ENCODE measurements around the gene SMC1B. TPM values are rescaled to one million over a fixed set of nuclear protein-coding genes. Genes with fewer than 3 reads are reported as not detected.
"Not testable (repeated sequence)": the region's sequence is repeated elsewhere in the genome, so short reads cannot be mapped to it uniquely, and the experiment has no call there.

Gene SMC1B
- total and polyA plus RNA-seq, 4 donors: 0.02 to 0.05 TPM; not detected in 2

DNA sequence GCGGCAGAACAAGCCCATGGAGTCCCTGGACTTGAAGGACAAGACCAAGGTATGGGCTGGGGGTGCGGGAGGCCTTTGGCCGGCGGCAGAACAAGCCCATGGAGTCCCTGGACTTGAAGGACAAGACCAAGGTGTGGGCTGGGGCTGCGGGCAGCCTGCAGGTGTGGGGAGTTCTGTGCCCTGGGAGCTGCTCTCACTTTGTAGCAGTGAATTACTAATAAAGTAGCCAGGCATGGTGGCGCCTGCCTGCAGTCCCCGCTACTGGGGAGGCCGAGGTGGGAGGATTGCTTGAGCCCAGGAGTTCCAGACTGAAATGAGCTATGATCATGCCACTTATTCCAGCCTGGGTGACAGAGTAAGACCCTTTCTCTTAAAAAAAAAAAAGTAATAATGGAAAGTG lies 85.1 kb downstream of the SMC1B start:
- not testable (repeated sequence) for H3K9me3 ChIP-seq (ENCODE audit: control insufficient read depth in 4 of 4, low read length in 3 of 4); H3K4me3 ChIP-seq (ENCODE audit: low read depth in 1 of 3, low read length in 3 of 3); H3K27me3 ChIP-seq (ENCODE audit: control insufficient read depth in 4 of 4, insufficient read depth in 4 of 4, low read length in 3 of 4); H3K4me1 ChIP-seq (ENCODE audit: control insufficient read depth in 4 of 4, insufficient read depth in 4 of 4, low read length in 3 of 4); H3K36me3 ChIP-seq (ENCODE audit: control insufficient read depth in 4 of 4, insufficient read depth in 3 of 4, low read depth in 1 of 4, low read length in 3 of 4); DNase-seq (ENCODE audit: low spot score); H3K9ac ChIP-seq (ENCODE audit: low read depth in 1 of 2, low read length in 2 of 2)
- 78% methylated on average over 8 of the region's 8 CpGs for WGBS
- peak overlapping the region; percentile 83 to 87 for H3K27ac ChIP-seq (ENCODE audit: low read depth in 1 of 2, low read length in 2 of 2)

DNA sequence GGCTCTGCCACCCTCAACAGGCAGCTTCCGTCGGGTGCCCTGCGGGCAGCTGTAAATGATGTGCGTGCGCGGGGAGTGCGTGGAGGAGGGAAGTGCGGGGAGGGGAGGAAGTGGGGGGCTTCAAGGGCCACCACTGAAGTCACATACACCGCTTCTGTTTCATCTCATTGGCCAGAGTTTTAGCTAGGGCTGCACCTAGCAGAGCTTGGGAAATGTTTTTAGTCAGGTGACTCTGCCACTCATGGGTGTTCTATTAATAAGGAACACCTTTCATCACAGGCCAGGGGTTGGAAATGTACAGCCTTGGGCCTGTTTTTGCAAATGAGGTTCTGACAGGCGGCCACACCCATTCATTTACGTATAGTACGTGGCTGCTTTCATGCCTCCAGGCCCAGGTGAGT lies 89.1 kb downstream of the SMC1B start:
- WGBS: 97% methylated on average over 12 of the region's 12 CpGs
- no peak overlapping the region for H3K9ac ChIP-seq (ENCODE audit: low read depth in 1 of 2, low read length in 2 of 2)
- no peak for DNase-seq (ENCODE audit: low spot score)
- H3K4me1 ChIP-seq (ENCODE audit: control insufficient read depth in 4 of 4, insufficient read depth in 4 of 4, low read length in 3 of 4): peaks cover 0 to 9% (median 3%) of the 10 kb centered on the region in 4 donors
- H3K9me3 ChIP-seq (ENCODE audit: control insufficient read depth in 4 of 4, low read length in 3 of 4): no peaks in the 10 kb centered on the region
- peaks cover 0 to 12% (median 6%) of the 10 kb centered on the region in 4 donors for H3K36me3 ChIP-seq (ENCODE audit: control insufficient read depth in 4 of 4, insufficient read depth in 3 of 4, low read depth in 1 of 4, low read length in 3 of 4)
- H3K4me3 ChIP-seq (ENCODE audit: low read depth in 1 of 3, low read length in 3 of 3): no peak overlapping the region
- H3K27ac ChIP-seq (ENCODE audit: low read depth in 1 of 2, low read length in 2 of 2): no peak overlapping the region
- no peaks in the 10 kb centered on the region for H3K27me3 ChIP-seq (ENCODE audit: control insufficient read depth in 4 of 4, insufficient read depth in 4 of 4, low read length in 3 of 4)
- no peak for TF ChIP-seq RXRA (IDR thresholded peaks at IDR 0.05)
- TF ChIP-seq, protein P1, sequence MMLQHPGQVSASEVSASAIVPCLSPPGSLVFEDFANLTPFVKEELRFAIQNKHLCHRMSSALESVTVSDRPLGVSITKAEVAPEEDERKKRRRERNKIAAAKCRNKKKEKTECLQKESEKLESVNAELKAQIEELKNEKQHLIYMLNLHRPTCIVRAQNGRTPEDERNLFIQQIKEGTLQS (IDR thresholded peaks at IDR 0.05): no peak
- no peak for TF ChIP-seq GABPA (IDR thresholded peaks at IDR 0.05 in 1 of 2, conservative IDR thresholded peaks at IDR 0.05 in 1 of 2)
- TF ChIP-seq, protein P2, sequence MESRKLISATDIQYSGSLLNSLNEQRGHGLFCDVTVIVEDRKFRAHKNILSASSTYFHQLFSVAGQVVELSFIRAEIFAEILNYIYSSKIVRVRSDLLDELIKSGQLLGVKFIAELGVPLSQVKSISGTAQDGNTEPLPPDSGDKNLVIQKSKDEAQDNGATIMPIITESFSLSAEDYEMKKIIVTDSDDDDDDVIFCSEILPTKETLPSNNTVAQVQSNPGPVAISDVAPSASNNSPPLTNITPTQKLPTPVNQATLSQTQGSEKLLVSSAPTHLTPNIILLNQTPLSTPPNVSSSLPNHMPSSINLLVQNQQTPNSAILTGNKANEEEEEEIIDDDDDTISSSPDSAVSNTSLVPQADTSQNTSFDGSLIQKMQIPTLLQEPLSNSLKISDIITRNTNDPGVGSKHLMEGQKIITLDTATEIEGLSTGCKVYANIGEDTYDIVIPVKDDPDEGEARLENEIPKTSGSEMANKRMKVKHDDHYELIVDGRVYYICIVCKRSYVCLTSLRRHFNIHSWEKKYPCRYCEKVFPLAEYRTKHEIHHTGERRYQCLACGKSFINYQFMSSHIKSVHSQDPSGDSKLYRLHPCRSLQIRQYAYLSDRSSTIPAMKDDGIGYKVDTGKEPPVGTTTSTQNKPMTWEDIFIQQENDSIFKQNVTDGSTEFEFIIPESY (IDR thresholded peaks at IDR 0.05): no peak
- TF ChIP-seq, protein P3, sequence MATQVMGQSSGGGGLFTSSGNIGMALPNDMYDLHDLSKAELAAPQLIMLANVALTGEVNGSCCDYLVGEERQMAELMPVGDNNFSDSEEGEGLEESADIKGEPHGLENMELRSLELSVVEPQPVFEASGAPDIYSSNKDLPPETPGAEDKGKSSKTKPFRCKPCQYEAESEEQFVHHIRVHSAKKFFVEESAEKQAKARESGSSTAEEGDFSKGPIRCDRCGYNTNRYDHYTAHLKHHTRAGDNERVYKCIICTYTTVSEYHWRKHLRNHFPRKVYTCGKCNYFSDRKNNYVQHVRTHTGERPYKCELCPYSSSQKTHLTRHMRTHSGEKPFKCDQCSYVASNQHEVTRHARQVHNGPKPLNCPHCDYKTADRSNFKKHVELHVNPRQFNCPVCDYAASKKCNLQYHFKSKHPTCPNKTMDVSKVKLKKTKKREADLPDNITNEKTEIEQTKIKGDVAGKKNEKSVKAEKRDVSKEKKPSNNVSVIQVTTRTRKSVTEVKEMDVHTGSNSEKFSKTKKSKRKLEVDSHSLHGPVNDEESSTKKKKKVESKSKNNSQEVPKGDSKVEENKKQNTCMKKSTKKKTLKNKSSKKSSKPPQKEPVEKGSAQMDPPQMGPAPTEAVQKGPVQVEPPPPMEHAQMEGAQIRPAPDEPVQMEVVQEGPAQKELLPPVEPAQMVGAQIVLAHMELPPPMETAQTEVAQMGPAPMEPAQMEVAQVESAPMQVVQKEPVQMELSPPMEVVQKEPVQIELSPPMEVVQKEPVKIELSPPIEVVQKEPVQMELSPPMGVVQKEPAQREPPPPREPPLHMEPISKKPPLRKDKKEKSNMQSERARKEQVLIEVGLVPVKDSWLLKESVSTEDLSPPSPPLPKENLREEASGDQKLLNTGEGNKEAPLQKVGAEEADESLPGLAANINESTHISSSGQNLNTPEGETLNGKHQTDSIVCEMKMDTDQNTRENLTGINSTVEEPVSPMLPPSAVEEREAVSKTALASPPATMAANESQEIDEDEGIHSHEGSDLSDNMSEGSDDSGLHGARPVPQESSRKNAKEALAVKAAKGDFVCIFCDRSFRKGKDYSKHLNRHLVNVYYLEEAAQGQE (IDR thresholded peaks at IDR 0.05): no peak
- no peak for TF ChIP-seq SP1 (IDR thresholded peaks at IDR 0.05)
- TF ChIP-seq HNF4A (conservative IDR thresholded peaks at IDR 0.05): no peak
- no peak for TF ChIP-seq TAF1 (conservative IDR thresholded peaks at IDR 0.05)
- TF ChIP-seq EGR1 (IDR thresholded peaks at IDR 0.05; ENCODE audit: low read depth in 2 of 2): no peak
- TF ChIP-seq YY1 (IDR thresholded peaks at IDR 0.05): no peak
- TF ChIP-seq JUND (IDR thresholded peaks at IDR 0.05): no peak
- TF ChIP-seq FOXA1 (IDR thresholded peaks at IDR 0.05): no peak
- TF ChIP-seq, protein P4, sequence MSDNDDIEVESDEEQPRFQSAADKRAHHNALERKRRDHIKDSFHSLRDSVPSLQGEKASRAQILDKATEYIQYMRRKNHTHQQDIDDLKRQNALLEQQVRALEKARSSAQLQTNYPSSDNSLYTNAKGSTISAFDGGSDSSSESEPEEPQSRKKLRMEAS (IDR thresholded peaks at IDR 0.05): no peak
- TF ChIP-seq, protein P5, sequence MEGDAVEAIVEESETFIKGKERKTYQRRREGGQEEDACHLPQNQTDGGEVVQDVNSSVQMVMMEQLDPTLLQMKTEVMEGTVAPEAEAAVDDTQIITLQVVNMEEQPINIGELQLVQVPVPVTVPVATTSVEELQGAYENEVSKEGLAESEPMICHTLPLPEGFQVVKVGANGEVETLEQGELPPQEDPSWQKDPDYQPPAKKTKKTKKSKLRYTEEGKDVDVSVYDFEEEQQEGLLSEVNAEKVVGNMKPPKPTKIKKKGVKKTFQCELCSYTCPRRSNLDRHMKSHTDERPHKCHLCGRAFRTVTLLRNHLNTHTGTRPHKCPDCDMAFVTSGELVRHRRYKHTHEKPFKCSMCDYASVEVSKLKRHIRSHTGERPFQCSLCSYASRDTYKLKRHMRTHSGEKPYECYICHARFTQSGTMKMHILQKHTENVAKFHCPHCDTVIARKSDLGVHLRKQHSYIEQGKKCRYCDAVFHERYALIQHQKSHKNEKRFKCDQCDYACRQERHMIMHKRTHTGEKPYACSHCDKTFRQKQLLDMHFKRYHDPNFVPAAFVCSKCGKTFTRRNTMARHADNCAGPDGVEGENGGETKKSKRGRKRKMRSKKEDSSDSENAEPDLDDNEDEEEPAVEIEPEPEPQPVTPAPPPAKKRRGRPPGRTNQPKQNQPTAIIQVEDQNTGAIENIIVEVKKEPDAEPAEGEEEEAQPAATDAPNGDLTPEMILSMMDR (IDR thresholded peaks at IDR 0.05; ENCODE audit: low read depth, low read length, missing input control): no peak
- no peak for TF ChIP-seq FOXA2 (IDR thresholded peaks at IDR 0.05)
- no peak for TF ChIP-seq RAD21 (IDR thresholded peaks at IDR 0.05)
- no peak for TF ChIP-seq HNF4G (IDR thresholded peaks at IDR 0.05)
- TF ChIP-seq NR2F2 (IDR thresholded peaks at IDR 0.05): no peak
